Measurements from ENCODE around the gene FKBP14.

- TF ChIP-seq POLR2A (IDR thresholded peaks at IDR 0.05; ENCODE audit: low read length) (no peak), GATA1 (IDR thresholded peaks at IDR 0.05; ENCODE audit: low read depth, low read length) (no peak)
Observed at GRCh38 chr7:29990931-29991330, 35.6 kb downstream of the FKBP14 start.

Data from erythroblast (primary cell).